ENCODE data around the gene SMIM44. TPM values are rescaled to one million over a fixed set of nuclear protein-coding genes. Genes with fewer than 3 reads are reported as not detected.

Gene SMIM44
- total and polyA plus RNA-seq, 7 experiments from 2014 or later: not detected

- Mint-ChIP-seq H3K36me3 (peaks cover 0 to 15% (median 8%) of the 10 kb centered on the region in 5 donors), H3K27ac (no peak overlapping the region), H3K27me3 (no peaks in the 10 kb centered on the region), H3K4me1 (peaks cover 0 to 16% (median 4%) of the 10 kb centered on the region in 7 donors), H3K9me3 (no peaks in the 10 kb centered on the region), H3K4me3 (no peak overlapping the region)
- DNase-seq (no peak), ATAC-seq (no peak)
- no peaks in the 10 kb centered on the region for H3K27me3 ChIP-seq (ENCODE audit: control insufficient read depth in 2 of 2, insufficient read depth in 2 of 2, low read length in 2 of 2)
- H3K36me3 ChIP-seq (ENCODE audit: control insufficient read depth in 2 of 3, insufficient read depth in 3 of 3, low read length in 3 of 3): peaks cover 0 to 67% (median 12%) of the 10 kb centered on the region in 3 experiments
- H3K4me3 ChIP-seq (ENCODE audit: low read length): no peak overlapping the region
- intact Hi-C loops (cut with micrococcal nuclease): loop anchor here in 1 of 2 donors (10.0 kb wide), 1 partner anchor 1067 kb away; the partner anchor contains the start of gene TIMM13
- H3K4me1 ChIP-seq (ENCODE audit: control insufficient read depth in 2 of 2, insufficient read depth in 2 of 2, low read length in 2 of 2): no peaks in the 10 kb centered on the region
- H3K27ac ChIP-seq (ENCODE audit: low read depth, low read length): no peak overlapping the region
- POLR2A ChIA-PET: no interaction called here
- no peaks in the 10 kb centered on the region for H3K9me3 ChIP-seq (ENCODE audit: control insufficient read depth in 2 of 3, low read length in 3 of 3)
- CTCF ChIA-PET: no interaction called here
These were observed 9.0 kb upstream of the SMIM44 start for GRCh38 chr19:3492131-3492839.

DNA sequence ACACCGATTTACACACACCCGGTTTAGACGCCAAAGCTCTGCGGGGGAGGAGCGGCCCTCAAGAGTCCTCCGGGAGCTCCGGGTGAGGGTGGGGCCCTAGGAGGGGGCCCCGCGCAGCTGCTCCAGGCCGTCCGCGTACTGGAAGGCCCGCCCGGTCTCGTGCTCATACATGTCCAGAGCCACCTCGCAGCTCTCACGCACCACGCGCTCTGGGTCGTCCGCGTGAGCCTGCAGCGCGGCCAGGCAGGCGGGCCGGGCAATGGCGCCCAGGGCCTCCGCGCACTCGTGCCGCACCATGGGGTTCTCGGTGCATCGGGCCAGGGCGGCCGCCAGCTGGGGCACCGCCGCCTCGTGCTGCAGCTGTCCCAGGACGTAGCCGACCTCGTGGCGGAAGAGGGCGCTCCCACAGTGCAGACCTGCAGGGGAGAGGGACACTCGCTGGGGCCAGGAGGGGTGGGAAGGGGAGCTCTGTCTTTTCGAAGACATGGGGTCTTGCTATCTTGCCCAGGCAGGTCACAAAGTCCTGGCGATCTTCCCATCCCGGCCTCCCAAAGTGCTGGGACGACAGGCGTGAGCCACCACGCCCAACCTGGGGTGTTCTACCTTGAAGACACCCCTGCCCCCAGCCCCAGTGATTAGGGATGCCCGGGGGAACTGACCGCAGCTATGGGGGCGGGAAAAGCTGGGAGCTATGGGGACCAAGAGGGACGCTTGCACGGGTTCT lies 8.3 kb upstream of the SMIM44 start:
- Mint-ChIP-seq H3K4me1 (peaks cover 0 to 13% (median 0%) of the 10 kb centered on the region in 7 donors), H3K4me3 (no peak overlapping the region), H3K9me3 (no peaks in the 10 kb centered on the region), H3K36me3 (peaks cover 0 to 13% (median 4%) of the 10 kb centered on the region in 5 donors), H3K27me3 (no peaks in the 10 kb centered on the region), H3K27ac (no peak overlapping the region)
- Histone ChIP-seq H3K27me3 (ENCODE audit: control insufficient read depth in 2 of 2, insufficient read depth in 2 of 2, low read length in 2 of 2) (no peaks in the 10 kb centered on the region), H3K4me1 (ENCODE audit: control insufficient read depth in 2 of 2, insufficient read depth in 2 of 2, low read length in 2 of 2) (no peaks in the 10 kb centered on the region), H3K9me3 (ENCODE audit: control insufficient read depth in 2 of 3, low read length in 3 of 3) (no peaks in the 10 kb centered on the region), H3K36me3 (ENCODE audit: control insufficient read depth in 2 of 3, insufficient read depth in 3 of 3, low read length in 3 of 3) (peaks cover 0 to 60% (median 12%) of the 10 kb centered on the region in 3 experiments), H3K27ac (ENCODE audit: low read depth, low read length) (no peak overlapping the region), H3K4me3 (ENCODE audit: low read length) (no peak overlapping the region)
- no peak for ATAC-seq
- DNase-seq: no peak
- intact Hi-C loops (cut with micrococcal nuclease): loop anchor here in 1 of 2 donors (10.0 kb wide), 1 partner anchor 1067 kb away; the partner anchor contains the start of gene TIMM13
- ChIA-PET CTCF (no interaction called here), POLR2A (no interaction called here)

- POLR2A ChIA-PET: no interaction called here
- H3K4me3 Mint-ChIP-seq: no peak overlapping the region
- no peaks in the 10 kb centered on the region for H3K9me3 ChIP-seq (ENCODE audit: control insufficient read depth in 2 of 3, low read length in 3 of 3)
- no peaks in the 10 kb centered on the region for H3K9me3 Mint-ChIP-seq
- H3K27me3 Mint-ChIP-seq: peaks cover 0 to 6% (median 0%) of the 10 kb centered on the region in 5 donors
- H3K27ac ChIP-seq (ENCODE audit: low read depth, low read length): no peak overlapping the region
- CTCF ChIA-PET: interaction anchor here (0.6 to 1.1 kb wide), 3 partner anchors 11 to 178 kb away, joined by 3 to 4 read pairs (median 3); no protein-coding TSS in a partner anchor
- no peak overlapping the region for H3K27ac Mint-ChIP-seq
- H3K4me1 ChIP-seq (ENCODE audit: control insufficient read depth in 2 of 2, insufficient read depth in 2 of 2, low read length in 2 of 2): peaks cover 0 to 6% of the 10 kb centered on the region in 2 donors
- intact Hi-C loops (cut with micrococcal nuclease): no loop called here
- peaks cover 0 to 4% (median 0%) of the 10 kb centered on the region in 5 donors for H3K36me3 Mint-ChIP-seq
- H3K36me3 ChIP-seq (ENCODE audit: control insufficient read depth in 2 of 3, insufficient read depth in 3 of 3, low read length in 3 of 3): no peaks in the 10 kb centered on the region
- no peak for ATAC-seq
- DNase-seq: peak in 1 of 9 donors; percentile 8
- H3K4me1 Mint-ChIP-seq: peaks cover 10 to 22% (median 15%) of the 10 kb centered on the region in 7 donors
- H3K27me3 ChIP-seq (ENCODE audit: control insufficient read depth in 2 of 2, insufficient read depth in 2 of 2, low read length in 2 of 2): no peaks in the 10 kb centered on the region
- no peak overlapping the region for H3K4me3 ChIP-seq (ENCODE audit: low read length)
These were observed 575 bp downstream of the SMIM44 start for GRCh38 chr19:3482507-3483225.

- Histone ChIP-seq H3K4me1 (ENCODE audit: control insufficient read depth in 2 of 2, insufficient read depth in 2 of 2, low read length in 2 of 2) (peaks cover 0 to 6% of the 10 kb centered on the region in 2 donors), H3K36me3 (ENCODE audit: control insufficient read depth in 2 of 3, insufficient read depth in 3 of 3, low read length in 3 of 3) (no peaks in the 10 kb centered on the region), H3K27me3 (ENCODE audit: control insufficient read depth in 2 of 2, insufficient read depth in 2 of 2, low read length in 2 of 2) (no peaks in the 10 kb centered on the region), H3K9me3 (ENCODE audit: control insufficient read depth in 2 of 3, low read length in 3 of 3) (no peaks in the 10 kb centered on the region), H3K4me3 (ENCODE audit: low read length) (no peak overlapping the region), H3K27ac (ENCODE audit: low read depth, low read length) (no peak overlapping the region)
- peaks cover 10 to 22% (median 15%) of the 10 kb centered on the region in 7 donors for H3K4me1 Mint-ChIP-seq
- H3K36me3 Mint-ChIP-seq: no peaks in the 10 kb centered on the region
- ATAC-seq: no peak
- no peak overlapping the region for H3K27ac Mint-ChIP-seq
- peaks cover 0 to 6% (median 0%) of the 10 kb centered on the region in 5 donors for H3K27me3 Mint-ChIP-seq
- intact Hi-C loops (cut with micrococcal nuclease): no loop called here
- H3K4me3 Mint-ChIP-seq: no peak overlapping the region
- CTCF ChIA-PET: no interaction called here
- H3K9me3 Mint-ChIP-seq: no peaks in the 10 kb centered on the region
- DNase-seq: peak in 1 of 9 donors; percentile 7
- POLR2A ChIA-PET: no interaction called here
These were observed 1.8 kb downstream of the SMIM44 start for GRCh38 chr19:3481241-3482090.

DNA sequence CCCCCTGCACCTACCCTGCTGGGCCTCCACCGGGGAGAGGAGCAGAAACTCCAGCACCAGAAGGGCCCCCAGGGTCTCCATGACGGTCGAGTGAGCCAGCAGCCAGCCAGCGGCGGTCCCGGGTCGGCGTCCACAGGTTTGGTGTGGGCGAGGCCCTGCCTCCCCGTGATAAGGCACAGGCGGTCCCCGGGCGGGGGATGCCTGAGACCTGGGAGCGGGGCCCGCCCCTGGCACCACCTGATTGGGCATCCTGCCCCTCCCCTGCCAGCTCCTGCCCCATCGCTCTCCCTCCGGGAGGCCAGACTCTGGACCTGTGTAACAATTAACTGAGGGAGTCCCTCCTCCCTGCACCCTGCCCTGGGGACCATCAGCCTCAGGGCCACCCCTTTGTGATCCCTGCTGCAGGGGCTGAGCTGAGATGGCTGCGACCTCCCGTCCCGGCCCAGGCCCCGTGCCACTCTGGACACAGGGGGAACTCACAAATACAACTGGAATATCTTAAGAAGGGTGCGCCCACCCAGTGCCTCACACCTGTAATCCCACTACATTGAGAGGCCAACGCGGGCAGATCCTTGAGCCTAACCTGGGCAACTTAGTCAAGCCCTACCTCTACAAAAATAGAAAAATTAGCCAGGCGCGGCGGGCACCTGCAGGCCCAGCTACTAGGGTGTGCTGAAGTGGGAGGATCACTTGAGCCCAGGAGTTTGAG lies 2.7 kb downstream of the SMIM44 start, which contains the start of gene SMIM24:
Gene SMIM24, minus strand, starts transcription at position 143 of the 709 bp plus-strand sequence. Its CDS starts 62 bp downstream, at position 81.
- Histone ChIP-seq H3K4me3 (ENCODE audit: low read length) (no peak within 1 kb of the TSS), H3K36me3 (ENCODE audit: control insufficient read depth in 2 of 3, insufficient read depth in 3 of 3, low read length in 3 of 3) (no peaks in the 10 kb centered on the region), H3K27me3 (ENCODE audit: control insufficient read depth in 2 of 2, insufficient read depth in 2 of 2, low read length in 2 of 2) (no peaks in the 10 kb centered on the region), H3K9me3 (ENCODE audit: control insufficient read depth in 2 of 3, low read length in 3 of 3) (no peaks in the 10 kb centered on the region), H3K4me1 (ENCODE audit: control insufficient read depth in 2 of 2, insufficient read depth in 2 of 2, low read length in 2 of 2) (peaks cover 0 to 6% of the 10 kb centered on the region in 2 donors), H3K27ac (ENCODE audit: low read depth, low read length) (no peak within 1 kb of the TSS)
- DNase-seq: peak in 1 of 9 donors; percentile 7
- intact Hi-C loops (cut with micrococcal nuclease): no loop called here
- peaks cover 10 to 22% (median 15%) of the 10 kb centered on the region in 7 donors for H3K4me1 Mint-ChIP-seq
- peaks cover 0 to 6% (median 0%) of the 10 kb centered on the region in 5 donors for H3K27me3 Mint-ChIP-seq
- no peak for ATAC-seq
- no peaks in the 10 kb centered on the region for H3K9me3 Mint-ChIP-seq
- H3K27ac Mint-ChIP-seq: no peak within 1 kb of the TSS
- POLR2A ChIA-PET: no interaction called here
- CTCF ChIA-PET: no interaction called here
- H3K36me3 Mint-ChIP-seq: no peaks in the 10 kb centered on the region
- H3K4me3 Mint-ChIP-seq: peak within 1 kb of the TSS in 4 of 10 donors; percentile 25 to 76 (median 69)

Data from naive thymus-derived CD4-positive, alpha-beta T cell (primary cell).